H1 (cell line): ENCODE data around the gene COPS9. TPM values are rescaled to one million over a fixed set of nuclear protein-coding genes. Genes with fewer than 3 reads are reported as not detected.

Experiments
- CTCF ChIA-PET: fragments of 300-600 bp; sonication (Branson Sonifier 250); formaldehyde crosslinking; loops from one replicate; lab custom pipeline; 2021; ENCODE audit not compliant: partially characterized antibody; lab: Charles Lee
- POLR2A ChIA-PET: fragments of 300-600 bp; sonication (Branson Sonifier 250); formaldehyde crosslinking; loops from one replicate; lab custom pipeline; 2021; ENCODE audit warnings: inconsistent platforms; ENCODE audit not compliant: partially characterized antibody; lab: Charles Lee
- DNase-seq, 2 experiments: peaks; one replicate each; pipeline versions ENCODE4 v3.0.0 to v3.0.0-alpha.2; 2010 to 2022; ENCODE audit warnings: low spot score in 2 of 2, low read depth in 1 of 2, mixed read lengths in 1 of 2
- FAIRE-seq: peaks from 2 replicates; lab custom pipeline; 2011; peaks lifted over from hg19 to GRCh38; lab: Jason Lieb, UNC
- H2AFZ ChIP-seq: 2 replicates; pipeline ENCODE4 v1.8.1; 2012; ENCODE audit warnings: low read length, inconsistent platforms
- H2AK5ac ChIP-seq: 2 replicates; pipeline ENCODE4 v1.6.1; 2013; ENCODE audit warnings: low read depth, low read length
- H2BK120ac ChIP-seq: replicated peaks from 2 replicates; pipeline ENCODE3; 2013; ENCODE audit warnings: low read depth, low read length, inconsistent platforms
- H2BK12ac ChIP-seq: 2 replicates; pipeline ENCODE4 v1.6.1; 2013; ENCODE audit warnings: low read depth, low read length
- H2BK15ac ChIP-seq: 2 replicates; pipeline ENCODE4 v1.6.1; 2013; ENCODE audit warnings: low read length
- H2BK20ac ChIP-seq: 2 replicates; pipeline ENCODE4 v1.6.1; 2013; ENCODE audit warnings: low read length
- H2BK5ac ChIP-seq: 2 replicates; pipeline ENCODE4 v1.6.1; 2013; ENCODE audit warnings: low read depth, low read length
- H3K14ac ChIP-seq: 2 replicates; pipeline ENCODE4 v1.6.1; 2013; ENCODE audit warnings: inconsistent platforms; ENCODE audit not compliant: insufficient read length
- H3K18ac ChIP-seq: 2 replicates; pipeline ENCODE4 v1.6.1; 2013; ENCODE audit warnings: low read length; ENCODE audit errors: extremely low read depth
- H3K23ac ChIP-seq: 2 replicates; pipeline ENCODE4 v1.6.1; 2013; ENCODE audit warnings: inconsistent platforms; ENCODE audit not compliant: insufficient read length
- H3K23me2 ChIP-seq: 2 replicates; pipeline ENCODE4 v1.6.1; 2013; ENCODE audit warnings: low read depth, low read length
- H3K27ac ChIP-seq: 2 replicates; pipeline ENCODE4 v1.6.1; 2011; ENCODE audit warnings: low read depth, low read length, inconsistent platforms
- H3K27me3 ChIP-seq, 4 experiments: replicated peaks in 1 of 4; 1 replicate in 1 of 4; 2 replicates in 3 of 4; pipeline versions ENCODE4 v1.6.1 to v1.8.1; 2011 to 2013; ENCODE audit warnings: low read length in 3 of 4, mild to moderate bottlenecking in 3 of 4, inconsistent platforms in 2 of 4, mixed read lengths in 2 of 4, moderate library complexity in 1 of 4; ENCODE audit not compliant: control insufficient read depth in 3 of 4, insufficient read depth in 3 of 4; ENCODE audit errors: extremely low read depth in 1 of 4
- H3K36me3 ChIP-seq, 4 experiments: 2 replicates each; pipeline versions ENCODE4 v1.6.1 to v1.8.1; 2011 to 2013; ENCODE audit warnings: mild to moderate bottlenecking in 4 of 4, low read length in 3 of 4, moderate library complexity in 2 of 4, control low read depth in 1 of 4, inconsistent platforms in 1 of 4; ENCODE audit not compliant: insufficient read depth in 4 of 4, control insufficient read depth in 2 of 4
- H3K4ac ChIP-seq: replicated peaks from 2 replicates; pipeline ENCODE3; 2013; ENCODE audit warnings: low read length, low read depth, mixed read lengths, inconsistent platforms; ENCODE audit not compliant: insufficient read length
- H3K4me1 ChIP-seq, 4 experiments: replicated peaks in 1 of 4; 1 replicate in 1 of 4; 2 replicates in 3 of 4; pipeline versions ENCODE4 v1.6.1 to v1.8.1; 2011 to 2013; ENCODE audit warnings: low read length in 3 of 4, inconsistent platforms in 2 of 4, mixed read lengths in 1 of 4; ENCODE audit not compliant: insufficient read depth in 4 of 4, control insufficient read depth in 3 of 4
- H3K4me2 ChIP-seq, 2 experiments: 2 replicates each; pipeline versions ENCODE4 v1.6.1 to v1.8.1; 2011 to 2013; ENCODE audit warnings: low read depth in 2 of 2, low read length in 2 of 2, control low read depth in 1 of 2, inconsistent platforms in 1 of 2, mild to moderate bottlenecking in 1 of 2; ENCODE audit not compliant: insufficient read depth in 1 of 2
- H3K4me3 ChIP-seq, 4 experiments: fragments of 200-600, 300-600 bp in 1 of 4; sonication (generic), shearing (Covaris generic), sonication (Bioruptor Twin) in 1 of 4; 2 replicates each; pipeline versions ENCODE4 v1.5.1 to v1.8.1; 2011 to 2016; ENCODE audit warnings: low read length in 4 of 4, low read depth in 3 of 4, control low read depth in 2 of 4, inconsistent platforms in 2 of 4, mild to moderate bottlenecking in 2 of 4, mixed read lengths in 1 of 4, moderate library complexity in 1 of 4; ENCODE audit not compliant: insufficient read depth in 2 of 4; ENCODE audit errors: extremely low read depth in 1 of 4
- H3K56ac ChIP-seq: replicated peaks from 2 replicates; pipeline ENCODE3; 2013; ENCODE audit warnings: low read depth, mild to moderate bottlenecking, mixed read lengths, low read length, inconsistent platforms; ENCODE audit not compliant: insufficient read length
- H3K79me1 ChIP-seq: 2 replicates; pipeline ENCODE4 v1.6.1; 2013; ENCODE audit warnings: low read depth, low read length, control low read depth
- H3K79me2 ChIP-seq, 2 experiments: 2 replicates each; pipeline versions ENCODE4 v1.6.1 to v1.8.1; 2012 to 2013; ENCODE audit warnings: low read length in 2 of 2, mild to moderate bottlenecking in 2 of 2, inconsistent platforms in 1 of 2; ENCODE audit not compliant: insufficient read depth in 2 of 2, control insufficient read depth in 1 of 2
- H3K9ac ChIP-seq, 4 experiments: replicated peaks in 1 of 4; 1 replicate in 1 of 4; 2 replicates in 3 of 4; pipeline versions ENCODE4 v1.6.1 to v1.8.1; 2011 to 2013; ENCODE audit warnings: low read depth in 3 of 4, low read length in 3 of 4, control low read depth in 2 of 4, mild to moderate bottlenecking in 2 of 4, moderate library complexity in 2 of 4, inconsistent platforms in 1 of 4; ENCODE audit errors: extremely low read depth in 1 of 4
- H3K9me3 ChIP-seq, 2 experiments: 2 replicates each; pipeline versions ENCODE4 v1.6.1 to v1.8.1; 2012 to 2013; ENCODE audit warnings: mild to moderate bottlenecking in 2 of 2, moderate library complexity in 2 of 2, control low read depth in 1 of 2, inconsistent platforms in 1 of 2, low read depth in 1 of 2, low read length in 1 of 2, mixed read lengths in 1 of 2; ENCODE audit not compliant: insufficient read depth in 2 of 2
- H4K20me1 ChIP-seq, 2 experiments: replicated peaks in 1 of 2; 2 replicates each; pipeline versions ENCODE3 to v1.8.1; 2011 to 2013; ENCODE audit warnings: inconsistent platforms in 2 of 2, low read length in 2 of 2, mild to moderate bottlenecking in 1 of 2; ENCODE audit not compliant: insufficient read depth in 2 of 2, control insufficient read depth in 1 of 2
- H4K5ac ChIP-seq: 2 replicates; pipeline ENCODE4 v1.6.1; 2013; ENCODE audit warnings: low read length, low read depth, mixed read lengths, inconsistent platforms; ENCODE audit not compliant: insufficient read length
- H4K8ac ChIP-seq: 2 replicates; pipeline ENCODE4 v1.8.0; 2013; ENCODE audit warnings: mild to moderate bottlenecking, moderate library complexity, low read length, inconsistent platforms; ENCODE audit not compliant: insufficient read depth; ENCODE audit errors: extremely low read depth
- H4K91ac ChIP-seq: replicated peaks from 2 replicates; pipeline ENCODE3; 2013; ENCODE audit warnings: low read length, mixed read lengths, inconsistent platforms; ENCODE audit not compliant: insufficient read length
- ATF3 ChIP-seq: IDR thresholded peaks from 2 replicates; pipeline ENCODE4 v1.6.1; 2011; ENCODE audit warnings: low read depth, mild to moderate bottlenecking, low read length; ENCODE audit not compliant: insufficient read depth
- CHD1 ChIP-seq: IDR thresholded peaks from 2 replicates; pipeline ENCODE4 v1.6.1; 2012; ENCODE audit warnings: low read depth, low read length, improper control_type of control experiment
- CREB1 ChIP-seq: IDR thresholded peaks from 2 replicates; pipeline ENCODE4 v1.6.1; 2012; ENCODE audit warnings: inconsistent platforms
- FOSL1 ChIP-seq: IDR thresholded peaks from 2 replicates; pipeline ENCODE4 v1.6.1; 2011; ENCODE audit warnings: mild to moderate bottlenecking, low read depth, low read length, moderate library complexity; ENCODE audit not compliant: insufficient read depth
- HDAC2 ChIP-seq, 2 experiments: fragments of 300-600 bp in 1 of 2; sonication (generic) in 1 of 2; IDR thresholded peaks; 2 replicates each; pipeline ENCODE4 v1.6.1; 2011 to 2012; ENCODE audit warnings: low read depth in 2 of 2, low read length in 2 of 2, mild to moderate bottlenecking in 2 of 2, moderate library complexity in 2 of 2, borderline replicate concordance in 1 of 2, inconsistent platforms in 1 of 2
- KDM5A ChIP-seq: fragments of 200-600 bp; IDR thresholded peaks from 2 replicates; pipeline ENCODE4 v1.7.1; 2012; ENCODE audit warnings: mild to moderate bottlenecking, low read length, inconsistent platforms, mixed read lengths
- MAX ChIP-seq: IDR thresholded peaks from 2 replicates; pipeline ENCODE4 v1.6.1; 2012; ENCODE audit warnings: inconsistent platforms
- RNF2 ChIP-seq: fragments of 200-900, 300-1000 bp; sonication (generic); IDR thresholded peaks from 2 replicates; pipeline ENCODE4 v1.7.1; 2016; ENCODE audit warnings: borderline replicate concordance, low read depth, mild to moderate bottlenecking, antibody characterized with exemption, low read length; ENCODE audit not compliant: poor library complexity, severe bottlenecking; ENCODE audit errors: missing control alignments
- SAP30 ChIP-seq: fragments of 300-600 bp; sonication (generic); IDR thresholded peaks from 2 replicates; pipeline ENCODE4 v1.7.1; 2012; ENCODE audit warnings: low read length, moderate library complexity, mild to moderate bottlenecking, inconsistent platforms; ENCODE audit not compliant: insufficient read depth, insufficient replicate concordance
- SIRT6 ChIP-seq: IDR thresholded peaks from one replicate; pipeline ENCODE4 v1.7.1; 2012; ENCODE audit warnings: low read length, inconsistent platforms
- SIX5 ChIP-seq: IDR thresholded peaks from 2 replicates; pipeline ENCODE4 v1.6.1; 2011; ENCODE audit warnings: mild to moderate bottlenecking, low read depth, low read length
- SP2 ChIP-seq: IDR thresholded peaks from 2 replicates; pipeline ENCODE4 v1.6.1; 2012; ENCODE audit warnings: mild to moderate bottlenecking, low read length, inconsistent platforms
- TCF12 ChIP-seq: IDR thresholded peaks from 2 replicates; pipeline ENCODE4 v1.6.1; 2011; ENCODE audit warnings: low read depth, mild to moderate bottlenecking, low read length
- WGBS, 2 experiments: shearing (Covaris generic) in 1 of 2; methylation state at CpG; one replicate each; pipeline versions ENCODE4 v1.1.6 to v1.1.7; 2013 to 2015; ENCODE audit warnings: low lambda C conversion rate in 2 of 2, mixed read lengths in 2 of 2, inconsistent platforms in 1 of 2, low coverage in 1 of 2, missing lambda C conversion rate in 1 of 2; ENCODE audit not compliant: insufficient replicate concordance in 2 of 2, insufficient coverage in 1 of 2, insufficient read length in 1 of 2; ENCODE audit errors: extremely low coverage in 1 of 2, missing lambda C conversion rate in 1 of 2; 5-methylcytosine and 5-hydroxymethylcytosine counted together
- polyA plus RNA-seq, 7 experiments: library from polyadenylated mRNA; depleted of rRNA in 3 of 7; stranded (reverse) in 5 of 7; unstranded in 2 of 7; fragments of >200 nt in 5 of 7; fragments of 200-250 nt in 2 of 7; gene quantifications; 1 replicate in 5 of 7; 2 replicates in 1 of 7; 4 replicates in 1 of 7; pipeline versions ENCODE4 v1.2.1 to v1.2.3, GENCODE V29; 2011 to 2013; ENCODE audit warnings: missing spikeins in 2 of 7, mixed read lengths in 2 of 7
- total RNA-seq: library from RNA; stranded (reverse); fragmentation: NEBNext Ultra II Directional; extraction: Animal tissue kit (Norgen Biotek cat#: 25700); gene quantifications from 2 replicates; pipeline ENCODE4 v1.2.1, GENCODE V29; 2021

COPS9 gene
- total and polyA plus RNA-seq, 2 of the 8 experiments (the other 6 are each of a cell fraction or from before 2014, with no cell fraction given), result 154 to 234 TPM

GRCh38 chr2:240166191-240166590 lies 30.1 kb upstream of the COPS9 start:
- ChIA-PET POLR2A (no interaction called here), CTCF (no interaction called here)
- Histone ChIP-seq H2BK20ac (no peak overlapping the region), H3K4me2 (no peak overlapping the region), H3K14ac (no peak overlapping the region), H2BK15ac (no peak overlapping the region), H2BK120ac (no peak overlapping the region), H2BK12ac (no peak overlapping the region), H3K4me1 (no peaks in the 10 kb centered on the region), H3K18ac (no peak overlapping the region), H4K20me1 (no peaks in the 10 kb centered on the region), H3K79me1 (no peaks in the 10 kb centered on the region), H3K9me3 (peaks cover 0 to 4% of the 10 kb centered on the region in 2 experiments; a peak in 2 of 4 replicates), H2AK5ac (no peak overlapping the region), H4K91ac (no peak overlapping the region), H3K27me3 (no peaks in the 10 kb centered on the region; a peak in 1 of 7 replicates), H3K27ac (no peak overlapping the region), H3K4me3 (no peak overlapping the region), H3K23ac (no peak overlapping the region), H4K8ac (no peak overlapping the region), H2BK5ac (no peak overlapping the region), H3K23me2 (peaks cover 3% of the 10 kb centered on the region; the same call in 1 of the 2 replicates), H3K79me2 (no peaks in the 10 kb centered on the region), H3K56ac (no peak overlapping the region), H3K9ac (no peak overlapping the region), H2AFZ (no peak overlapping the region), H3K4ac (no peak overlapping the region), H3K36me3 (no peaks in the 10 kb centered on the region), H4K5ac (no peak overlapping the region)
- WGBS, 2 experiments, result 97% methylated on average over 5 of the region's 5 CpGs; no CpG with 5 or more reads in 1 of the 2 experiments
- no peak for DNase-seq
- no peak for FAIRE-seq
- TF ChIP-seq RNF2 (no peak), SIRT6 (no peak), CHD1 (no peak), CREB1 (no peak), MAX (no peak), FOSL1 (no peak), SAP30 (no peak), HDAC2 (IDR thresholded peaks at IDR 0.05; ENCODE audit: borderline replicate concordance in 1 of 2, low read depth in 2 of 2, low read length in 2 of 2) (no peak), ATF3 (no peak), SP2 (no peak), TCF12 (no peak), SIX5 (no peak), KDM5A (no peak)
